HG03095 (cell line): ENCODE results near the gene FEM1B.

ENCODE experiments used
- ATAC-seq: cut with Tn5 transposase; IDR thresholded peaks from one replicate; pipeline ENCODE4 v1.9.1; 2021; ENCODE audit warnings: moderate library complexity; ENCODE audit not compliant: unreplicated experiment

Gene FEM1B

GRCh38 chr15:68304589-68305337, 27.2 kb downstream of the FEM1B start:
- no peak for ATAC-seq

GRCh38 chr15:68305420-68305871, 27.9 kb downstream of the FEM1B start:
- ATAC-seq: no peak

- no peak for ATAC-seq
Measured at GRCh38 chr15:68307131-68307928, 29.8 kb downstream of the FEM1B start.

GRCh38 chr15:68309024-68309423, 31.5 kb downstream of the FEM1B start:
- ATAC-seq: no peak

GRCh38 chr15:68310178-68310803, 32.7 kb downstream of the FEM1B start:
- no peak for ATAC-seq

- ATAC-seq: no peak
Measured at GRCh38 chr15:68310804-68311463, 33.4 kb downstream of the FEM1B start.

- ATAC-seq: no peak
Measured at GRCh38 chr15:68311464-68311835, 33.9 kb downstream of the FEM1B start.

- no peak for ATAC-seq
Measured at GRCh38 chr15:68311859-68312557, 34.5 kb downstream of the FEM1B start.

GRCh38 chr15:68312701-68313204, 35.2 kb downstream of the FEM1B start:
- no peak for ATAC-seq

- no peak for ATAC-seq
Measured at GRCh38 chr15:68313501-68314410, 36.2 kb downstream of the FEM1B start.

- ATAC-seq: no peak
Measured at GRCh38 chr15:68314563-68314962, 37.0 kb downstream of the FEM1B start.

GRCh38 chr15:68315035-68315434, 37.5 kb downstream of the FEM1B start:
- ATAC-seq: no peak

- ATAC-seq: no peak
Measured at GRCh38 chr15:68315495-68316031, 38.0 kb downstream of the FEM1B start.

GRCh38 chr15:68316061-68316804, 38.7 kb downstream of the FEM1B start:
- no peak for ATAC-seq

- ATAC-seq: no peak
Measured at GRCh38 chr15:68317281-68318007, 39.9 kb downstream of the FEM1B start.

- ATAC-seq: no peak
Measured at GRCh38 chr15:68318008-68318835, 40.7 kb downstream of the FEM1B start.
